SW 1271 (cell line): ENCODE results near the gene TBC1D22B.

ENCODE experiments used
- DNase-seq, 2 experiments: peaks; one replicate each; lab custom pipeline; 2025; lab: John Stamatoyannopoulos, UW

TBC1D22B gene

GRCh38 chr6:37257634-37258404 lies at the start of gene TBC1D22B, which contains the start of gene TMEM217:
Gene TBC1D22B, plus strand, starts transcription at chr6:37257772. Its CDS starts 146 bp downstream, at chr6:37257918.
Gene TMEM217, minus strand, starts transcription at chr6:37258144. Its CDS starts 39,114 bp downstream, at chr6:37219030.
- DNase-seq = peak; percentile 90

GRCh38 chr6:37207903-37208456 lies 49.6 kb upstream of the TBC1D22B start:
- DNase-seq = peak; percentile 40 to 76

GRCh38 chr6:37208793-37209192 lies 48.8 kb upstream of the TBC1D22B start:
- DNase-seq = no peak

GRCh38 chr6:37209461-37210205 lies 47.9 kb upstream of the TBC1D22B start:
- DNase-seq = no peak

GRCh38 chr6:37210313-37210968 lies 47.1 kb upstream of the TBC1D22B start:
- DNase-seq = peak in 1 of 2 experiments; percentile 82

- no peak for DNase-seq
Measured at GRCh38 chr6:37212268-37212667, 45.3 kb upstream of the TBC1D22B start.

- DNase-seq = no peak
Measured at GRCh38 chr6:37218061-37218460, 39.5 kb upstream of the TBC1D22B start.

GRCh38 chr6:37218511-37218910 lies 39.1 kb upstream of the TBC1D22B start:
- no peak for DNase-seq

- no peak for DNase-seq
Measured at GRCh38 chr6:37221585-37222124, 35.9 kb upstream of the TBC1D22B start.

GRCh38 chr6:37222125-37222967 lies 35.2 kb upstream of the TBC1D22B start:
- peak; percentile 66 to 91 for DNase-seq

GRCh38 chr6:37222992-37223391 lies 34.6 kb upstream of the TBC1D22B start:
- no peak for DNase-seq

GRCh38 chr6:37225350-37226169 lies 32.0 kb upstream of the TBC1D22B start:
- no peak for DNase-seq

- DNase-seq = no peak
Measured at GRCh38 chr6:37230104-37230503, 27.5 kb upstream of the TBC1D22B start.

- no peak for DNase-seq
Measured at GRCh38 chr6:37232430-37233017, 25.0 kb upstream of the TBC1D22B start.

GRCh38 chr6:37233541-37233940 lies 24.0 kb upstream of the TBC1D22B start:
- no peak for DNase-seq

- DNase-seq = no peak
Measured at GRCh38 chr6:37236921-37237320, 20.7 kb upstream of the TBC1D22B start.

- DNase-seq = no peak
Measured at GRCh38 chr6:37237789-37238188, 19.8 kb upstream of the TBC1D22B start.

GRCh38 chr6:37238381-37238780 lies 19.2 kb upstream of the TBC1D22B start:
- DNase-seq = no peak

- no peak for DNase-seq
Measured at GRCh38 chr6:37239526-37239925, 18.0 kb upstream of the TBC1D22B start.
